Nephron (organoid): ENCODE measurements around the gene SIL1.
"Not testable (repeated sequence)": the region's sequence is repeated elsewhere in the genome, so short reads cannot be mapped to it uniquely, and the experiment has no call there.

ENCODE experiments used
- H3K27ac Mint-ChIP-seq, 3 experiments: 2 replicates each; pipeline ENCODE4 v1.8.0; 2020; ENCODE audit warnings: mixed read lengths in 3 of 3, mild to moderate bottlenecking in 2 of 3, moderate library complexity in 1 of 3
- H3K27me3 Mint-ChIP-seq: 2 replicates; pipeline ENCODE4 v1.8.0; 2021; ENCODE audit warnings: low read depth, mild to moderate bottlenecking, moderate library complexity, mixed read lengths
- H3K36me3 Mint-ChIP-seq: 2 replicates; pipeline ENCODE4 v1.8.0; 2020; ENCODE audit warnings: low read depth, mixed read lengths
- H3K4me1 Mint-ChIP-seq: 2 replicates; pipeline ENCODE4 v1.8.0; 2020; ENCODE audit warnings: mixed read lengths
- H3K4me3 Mint-ChIP-seq, 3 experiments: 2 replicates each; pipeline ENCODE4 v1.8.0; 2020; ENCODE audit warnings: mild to moderate bottlenecking in 3 of 3, mixed read lengths in 3 of 3, moderate library complexity in 2 of 3
- H3K9me3 Mint-ChIP-seq: 2 replicates; pipeline ENCODE4 v1.8.0; 2020; ENCODE audit warnings: mixed read lengths
- TF ChIP-seq, protein P1 (sequence below), 3 experiments: fragments of 200-600 bp; sonication (generic); IDR thresholded peaks; one replicate each; pipeline ENCODE4 v1.5.0; 2021; ENCODE audit warnings: antibody characterized with exemption in 3 of 3; ENCODE audit not compliant: unreplicated experiment in 3 of 3

The SIL1 gene

DNA sequence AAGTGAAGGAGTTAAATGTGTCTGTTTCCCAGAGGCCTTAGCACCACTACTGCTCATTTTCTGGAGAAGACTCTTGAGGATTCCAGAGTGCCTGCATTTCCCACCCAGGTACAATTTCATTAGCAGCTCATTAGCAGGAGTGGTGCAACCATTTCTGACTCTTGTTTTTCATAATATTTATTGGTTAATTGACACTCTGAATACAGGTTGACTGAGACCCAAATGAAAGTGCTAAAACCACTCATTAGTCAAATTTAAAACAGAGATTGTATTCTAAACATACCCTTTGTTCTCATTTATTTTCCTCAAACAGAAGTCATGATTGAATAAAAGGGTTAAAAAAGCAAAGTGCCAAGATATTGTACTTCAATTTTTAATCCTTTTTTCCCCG is 134.5 kb downstream of the SIL1 start:
- Mint-ChIP-seq H3K27ac (peak overlapping the region; percentile 25 to 92 (median 43)), H3K4me3 (no peak overlapping the region), H3K9me3 (no peaks in the 10 kb centered on the region), H3K27me3 (no peaks in the 10 kb centered on the region), H3K36me3 (peaks cover 2% of the 10 kb centered on the region), H3K4me1 (peaks cover 76% of the 10 kb centered on the region)
- TF ChIP-seq, protein P1, sequence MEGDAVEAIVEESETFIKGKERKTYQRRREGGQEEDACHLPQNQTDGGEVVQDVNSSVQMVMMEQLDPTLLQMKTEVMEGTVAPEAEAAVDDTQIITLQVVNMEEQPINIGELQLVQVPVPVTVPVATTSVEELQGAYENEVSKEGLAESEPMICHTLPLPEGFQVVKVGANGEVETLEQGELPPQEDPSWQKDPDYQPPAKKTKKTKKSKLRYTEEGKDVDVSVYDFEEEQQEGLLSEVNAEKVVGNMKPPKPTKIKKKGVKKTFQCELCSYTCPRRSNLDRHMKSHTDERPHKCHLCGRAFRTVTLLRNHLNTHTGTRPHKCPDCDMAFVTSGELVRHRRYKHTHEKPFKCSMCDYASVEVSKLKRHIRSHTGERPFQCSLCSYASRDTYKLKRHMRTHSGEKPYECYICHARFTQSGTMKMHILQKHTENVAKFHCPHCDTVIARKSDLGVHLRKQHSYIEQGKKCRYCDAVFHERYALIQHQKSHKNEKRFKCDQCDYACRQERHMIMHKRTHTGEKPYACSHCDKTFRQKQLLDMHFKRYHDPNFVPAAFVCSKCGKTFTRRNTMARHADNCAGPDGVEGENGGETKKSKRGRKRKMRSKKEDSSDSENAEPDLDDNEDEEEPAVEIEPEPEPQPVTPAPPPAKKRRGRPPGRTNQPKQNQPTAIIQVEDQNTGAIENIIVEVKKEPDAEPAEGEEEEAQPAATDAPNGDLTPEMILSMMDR (IDR thresholded peaks at IDR 0.05; ENCODE audit: unreplicated experiment in 3 of 3): no peak

DNA sequence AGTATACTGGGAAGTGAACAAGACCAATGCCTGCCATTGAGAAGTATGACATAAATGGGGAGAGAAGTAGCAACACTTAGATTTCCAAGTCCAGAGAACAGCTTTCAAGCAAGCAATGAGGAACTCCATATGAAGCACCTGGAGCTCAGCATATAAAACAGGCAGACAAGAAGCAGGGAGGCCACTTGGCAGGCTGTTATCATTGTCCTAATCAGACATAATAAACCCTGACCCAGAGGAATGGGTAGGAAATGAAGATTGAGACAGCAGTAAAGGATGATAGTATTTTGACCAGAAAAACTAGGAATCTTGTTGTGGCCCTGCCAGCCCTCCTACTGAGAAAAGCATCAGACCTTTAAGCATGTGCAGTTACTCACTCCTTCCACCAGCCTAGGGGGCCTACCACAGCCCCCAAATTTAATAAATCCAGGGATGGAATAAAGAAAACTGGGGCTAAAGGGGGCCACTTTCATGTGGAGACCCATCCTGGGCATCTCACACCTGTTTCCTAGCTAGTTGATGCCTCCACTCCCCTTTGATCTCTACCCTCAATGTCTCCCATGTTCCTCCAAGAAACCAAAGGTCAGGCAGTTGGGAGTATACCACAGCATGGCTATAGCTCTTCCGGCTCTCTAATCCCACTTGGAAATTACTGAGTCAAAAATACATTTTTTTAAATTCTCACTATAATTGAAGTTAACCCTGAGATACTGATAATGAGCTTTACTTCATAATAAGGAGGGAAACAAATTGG is 135.1 kb downstream of the SIL1 start:
- no peaks in the 10 kb centered on the region for H3K9me3 Mint-ChIP-seq
- TF ChIP-seq, protein P1 (IDR thresholded peaks at IDR 0.05; ENCODE audit: unreplicated experiment in 3 of 3): no peak
- H3K4me3 Mint-ChIP-seq: no peak overlapping the region
- peaks cover 8% of the 10 kb centered on the region for H3K36me3 Mint-ChIP-seq
- H3K27me3 Mint-ChIP-seq: no peaks in the 10 kb centered on the region
- H3K4me1 Mint-ChIP-seq: peaks cover 72% of the 10 kb centered on the region
- H3K27ac Mint-ChIP-seq: peak overlapping the region in 1 of 3 experiments; percentile 92

DNA sequence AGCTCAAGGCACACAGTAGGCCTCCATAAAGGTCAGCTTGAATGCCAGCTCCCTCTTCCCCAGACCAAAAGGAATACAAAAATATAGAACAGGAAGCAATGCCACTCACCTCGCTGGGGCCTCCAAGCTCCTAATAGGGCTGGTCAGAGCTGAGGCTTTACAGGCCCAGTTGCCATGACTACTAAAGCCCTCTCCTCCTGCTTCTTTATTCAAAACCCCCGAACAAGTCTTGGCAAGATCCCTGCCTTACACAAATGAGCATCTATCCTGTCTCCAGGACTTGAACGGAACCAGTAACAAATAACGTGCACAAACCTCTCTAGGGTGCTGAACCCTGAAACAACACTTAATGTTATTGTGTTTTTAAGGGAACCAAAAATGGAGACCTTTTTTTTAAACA is 136.3 kb downstream of the SIL1 start:
- peaks cover 64% of the 10 kb centered on the region for H3K4me1 Mint-ChIP-seq
- H3K27me3 Mint-ChIP-seq: no peaks in the 10 kb centered on the region
- H3K9me3 Mint-ChIP-seq: no peaks in the 10 kb centered on the region
- H3K27ac Mint-ChIP-seq: peak overlapping the region in 2 of 3 experiments; percentile 52 to 82
- H3K36me3 Mint-ChIP-seq: peaks cover 13% of the 10 kb centered on the region
- TF ChIP-seq, protein P1 (IDR thresholded peaks at IDR 0.05; ENCODE audit: unreplicated experiment in 3 of 3): no peak
- no peak overlapping the region for H3K4me3 Mint-ChIP-seq

DNA sequence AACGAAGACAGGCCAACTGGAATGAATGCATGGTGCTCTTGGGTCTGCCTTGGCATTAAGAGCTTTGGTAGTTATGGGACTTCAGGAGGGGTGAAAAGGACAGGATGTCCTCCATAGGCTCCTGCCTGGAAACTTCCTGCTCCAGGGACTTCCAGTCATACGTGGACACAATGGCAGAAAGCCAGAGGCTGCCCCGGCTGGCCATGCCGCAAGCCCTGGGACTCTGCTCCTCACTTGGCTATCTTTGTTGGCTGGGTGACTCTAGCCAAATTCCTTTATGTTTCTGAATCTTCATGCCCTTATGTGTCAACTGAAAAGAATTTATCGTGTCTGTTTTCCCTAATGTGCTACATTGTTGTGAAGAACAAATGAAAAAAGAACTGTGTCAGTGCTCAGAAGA is 136.9 kb downstream of the SIL1 start:
- H3K36me3 Mint-ChIP-seq: peaks cover 13% of the 10 kb centered on the region
- H3K27ac Mint-ChIP-seq: peak overlapping the region in 2 of 3 experiments; percentile 52 to 82
- H3K9me3 Mint-ChIP-seq: no peaks in the 10 kb centered on the region

DNA sequence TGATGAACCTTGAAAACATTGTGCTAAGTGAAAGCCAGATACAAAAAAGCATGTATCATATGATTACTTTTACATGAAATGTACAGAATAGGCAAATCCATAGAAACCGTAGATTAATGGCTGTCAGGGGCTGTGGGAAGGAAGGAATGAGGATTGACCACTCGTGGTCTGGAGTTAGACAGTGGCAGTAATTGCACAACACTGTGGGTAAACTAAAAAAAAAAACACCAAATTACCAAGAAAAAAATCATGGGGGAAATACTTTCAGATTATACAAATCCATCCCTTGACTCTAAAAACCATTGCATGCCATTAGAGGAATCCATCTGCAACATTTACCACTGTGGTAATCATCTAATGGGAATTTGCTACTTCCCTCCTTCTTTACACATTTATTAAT is 140.0 kb downstream of the SIL1 start:
- H3K27ac Mint-ChIP-seq: no peak overlapping the region
- H3K4me1 Mint-ChIP-seq: peaks cover 26% of the 10 kb centered on the region
- no peak overlapping the region for H3K4me3 Mint-ChIP-seq
- H3K9me3 Mint-ChIP-seq: no peaks in the 10 kb centered on the region
- TF ChIP-seq, protein P1 (IDR thresholded peaks at IDR 0.05; ENCODE audit: unreplicated experiment in 3 of 3): no peak
- peaks cover 18% of the 10 kb centered on the region for H3K36me3 Mint-ChIP-seq
- no peaks in the 10 kb centered on the region for H3K27me3 Mint-ChIP-seq

More for the DNA sequence above, 136.9 kb downstream of the SIL1 start:
- TF ChIP-seq, protein P1 (IDR thresholded peaks at IDR 0.05; ENCODE audit: unreplicated experiment in 3 of 3): no peak
- H3K4me1 Mint-ChIP-seq: peaks cover 58% of the 10 kb centered on the region
- no peak overlapping the region for H3K4me3 Mint-ChIP-seq
- H3K27me3 Mint-ChIP-seq: no peaks in the 10 kb centered on the region

DNA sequence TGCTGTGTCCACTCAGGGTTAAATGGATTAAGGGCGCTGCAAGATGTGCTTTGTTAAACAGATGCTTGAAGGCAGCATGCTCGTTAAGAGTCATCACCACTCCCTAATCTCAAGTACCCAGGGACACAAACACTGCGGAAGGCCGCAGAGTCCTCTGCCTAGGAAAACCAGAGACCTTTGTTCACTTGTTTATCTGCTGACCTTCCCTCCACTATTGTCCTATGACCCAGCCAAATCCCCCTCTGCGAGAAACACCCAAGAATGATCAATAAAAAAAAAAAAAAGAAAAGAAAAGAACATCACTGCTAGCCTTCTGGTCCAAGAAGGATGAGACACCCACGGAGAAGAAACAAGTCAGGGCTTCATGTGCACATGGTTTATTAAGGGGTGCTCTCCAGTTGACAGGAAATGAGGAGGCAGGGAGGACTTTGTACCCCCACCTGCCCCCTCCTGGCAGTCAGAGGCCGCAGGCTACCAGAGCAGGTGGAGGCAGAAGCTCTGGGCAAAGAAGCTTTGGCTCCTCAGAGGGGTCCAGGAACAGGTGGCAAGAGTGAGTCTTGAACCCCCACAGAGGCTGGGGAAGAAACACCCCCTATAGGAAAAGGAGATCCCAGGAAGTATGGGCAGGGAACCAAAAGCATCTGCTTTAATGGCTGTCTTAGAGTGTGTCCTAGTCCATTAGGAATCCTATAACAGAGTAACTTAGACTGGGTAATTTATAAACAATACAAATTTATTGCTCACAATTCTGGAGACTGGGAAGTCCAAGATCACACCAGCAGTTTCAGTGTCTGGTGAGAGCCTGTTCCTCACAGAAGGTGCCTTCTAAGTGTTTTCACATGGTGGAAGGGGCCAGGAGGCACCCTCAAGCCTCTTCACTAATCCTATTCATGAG is 140.9 kb downstream of the SIL1 start:
- Mint-ChIP-seq H3K4me1 (peaks cover 18% of the 10 kb centered on the region), H3K36me3 (peaks cover 18% of the 10 kb centered on the region)
- H3K4me3 Mint-ChIP-seq, H3K27me3 Mint-ChIP-seq, H3K27ac Mint-ChIP-seq, H3K9me3 Mint-ChIP-seq: not testable (repeated sequence)
